NT2/D1 (cell line): ENCODE data around the gene SPAG9.

Source experiments
- DNase-seq: peaks from one replicate; pipeline ENCODE4 v3.0.0-alpha.2; 2011; ENCODE audit warnings: low read depth, low spot score
- H3K27me3 ChIP-seq: 2 replicates; pipeline ENCODE4 v1.6.0; 2011; ENCODE audit warnings: mild to moderate bottlenecking; ENCODE audit not compliant: insufficient read length, insufficient read depth
- H3K36me3 ChIP-seq: 2 replicates; pipeline ENCODE4 v1.6.1; 2011; ENCODE audit warnings: mild to moderate bottlenecking, low read length, mixed read lengths; ENCODE audit not compliant: insufficient read depth, insufficient read length
- H3K4me1 ChIP-seq: 2 replicates; pipeline ENCODE4 v1.5.1; 2011; ENCODE audit not compliant: insufficient read depth, insufficient read length
- H3K4me3 ChIP-seq: 2 replicates; pipeline ENCODE4 v1.5.1; 2011; ENCODE audit warnings: low read depth; ENCODE audit not compliant: insufficient read length
- H3K9ac ChIP-seq: 2 replicates; pipeline ENCODE4 v1.6.0; 2011; ENCODE audit warnings: low read depth; ENCODE audit not compliant: insufficient read length
- H3K9me3 ChIP-seq: 2 replicates; pipeline ENCODE4 v1.5.1; 2011; ENCODE audit warnings: mild to moderate bottlenecking, low read length; ENCODE audit not compliant: insufficient read depth
- SUZ12 ChIP-seq: IDR thresholded peaks from 2 replicates; pipeline ENCODE4 v1.6.1; 2011; ENCODE audit not compliant: insufficient read length, insufficient read depth; ENCODE audit errors: extremely low read depth
- YY1 ChIP-seq: IDR thresholded peaks from 2 replicates; pipeline ENCODE4 v1.6.1; 2011; ENCODE audit not compliant: insufficient read length, insufficient read depth
- ZNF274 ChIP-seq: IDR thresholded peaks from 2 replicates; pipeline ENCODE4 v1.6.1; 2011; ENCODE audit warnings: mild to moderate bottlenecking, low read depth, low read length

Gene SPAG9

DNA sequence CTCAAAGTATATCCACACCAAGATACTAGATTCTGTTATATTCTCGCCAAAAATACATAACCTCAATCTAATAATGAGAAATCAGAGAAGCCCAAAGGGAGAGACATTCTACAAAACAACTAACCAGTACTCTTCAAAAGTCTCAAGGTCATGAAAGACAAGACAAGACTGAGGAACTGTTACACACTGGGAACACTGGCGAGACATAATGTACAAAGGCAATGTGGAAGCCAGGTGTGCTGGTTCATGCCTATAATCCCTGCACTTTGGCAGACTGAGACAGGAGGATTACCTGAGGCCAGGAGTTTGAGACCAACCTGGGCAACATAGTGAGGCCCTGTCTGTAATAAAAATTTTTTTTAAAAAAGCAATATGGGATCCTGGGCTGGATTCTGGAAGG, 85.9 kb downstream of the SPAG9 start:
- DNase-seq, result no peak
- Histone ChIP-seq H3K27me3 (no peaks in the 10 kb centered on the region), H3K9me3 (no peaks in the 10 kb centered on the region), H3K4me3 (no peak overlapping the region), H3K36me3 (peaks cover 12% of the 10 kb centered on the region), H3K4me1 (no peaks in the 10 kb centered on the region), H3K9ac (no peak overlapping the region)
- TF ChIP-seq SUZ12, result no peak
- no peak for TF ChIP-seq YY1
- no peak for TF ChIP-seq ZNF274

DNA sequence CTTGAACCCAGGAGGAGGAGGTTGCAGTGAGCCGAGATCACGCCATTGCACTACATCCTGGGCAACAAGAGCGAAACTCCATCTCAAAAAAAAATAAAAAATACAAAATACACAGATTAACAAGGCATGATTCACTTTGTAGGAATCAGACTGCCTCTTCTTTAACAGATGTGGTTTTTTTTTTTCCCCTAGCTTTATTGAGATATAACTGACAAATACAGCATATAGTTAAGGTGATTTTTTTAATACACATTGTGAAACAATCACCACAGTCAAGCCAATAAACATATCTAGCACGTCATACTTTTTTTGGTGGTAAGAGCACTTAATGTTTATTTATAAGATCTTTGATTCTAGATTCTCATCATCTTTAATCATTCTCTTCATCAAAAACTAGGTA, 87.8 kb downstream of the SPAG9 start:
- no peaks in the 10 kb centered on the region for H3K4me1 ChIP-seq
- H3K9ac ChIP-seq, result no peak overlapping the region
- no peak for DNase-seq
- TF ChIP-seq SUZ12 (no peak), ZNF274 (no peak), YY1 (no peak)
- no peaks in the 10 kb centered on the region for H3K9me3 ChIP-seq
- H3K27me3 ChIP-seq, result no peaks in the 10 kb centered on the region
- H3K36me3 ChIP-seq, result peaks cover 6% of the 10 kb centered on the region
- H3K4me3 ChIP-seq, result no peak overlapping the region

DNA sequence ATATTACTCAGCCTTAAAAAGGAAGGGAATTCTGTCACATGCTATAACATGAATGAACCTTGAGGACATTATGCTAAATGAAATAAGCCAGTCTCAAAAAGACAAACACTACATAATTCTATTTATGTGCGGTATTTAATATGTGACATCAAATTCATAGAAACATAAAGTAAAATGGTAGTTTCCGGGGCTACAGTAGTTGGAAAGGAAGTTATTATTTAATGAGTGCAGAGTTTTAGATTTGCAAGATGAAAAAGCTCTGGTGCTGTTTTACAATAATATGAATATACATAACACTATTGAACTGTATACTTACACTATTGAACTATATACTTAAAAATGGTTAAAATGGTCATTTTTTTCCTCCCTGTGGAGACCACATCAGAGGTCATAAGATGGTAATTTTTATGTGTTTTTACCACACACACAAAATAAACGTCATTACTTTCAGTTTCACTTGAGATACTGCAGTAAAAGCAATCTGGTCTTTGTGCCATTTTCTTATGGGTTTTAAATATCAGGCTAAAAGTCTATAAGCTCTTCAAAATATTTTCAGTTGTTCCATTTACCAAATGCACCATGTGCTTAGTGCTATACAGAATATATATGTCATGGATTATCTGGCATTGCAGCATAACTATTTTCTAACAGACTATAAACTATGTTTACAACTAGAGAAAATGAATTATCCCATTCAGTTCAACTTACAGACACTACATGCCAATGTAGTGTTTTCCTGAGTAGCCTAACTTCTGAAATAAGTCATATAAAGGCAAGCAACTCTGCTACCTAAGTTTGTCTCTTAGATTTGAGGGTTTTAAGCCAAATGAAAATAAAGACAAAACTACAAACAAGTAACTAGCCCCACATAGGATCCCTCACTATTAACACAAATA, 90.9 kb downstream of the SPAG9 start:
- Histone ChIP-seq H3K36me3 (no peaks in the 10 kb centered on the region), H3K9me3 (no peaks in the 10 kb centered on the region), H3K27me3 (no peaks in the 10 kb centered on the region), H3K9ac (no peak overlapping the region), H3K4me1 (no peaks in the 10 kb centered on the region), H3K4me3 (no peak overlapping the region)
- no peak for DNase-seq
- TF ChIP-seq YY1 (no peak), ZNF274 (no peak), SUZ12 (no peak)

DNA sequence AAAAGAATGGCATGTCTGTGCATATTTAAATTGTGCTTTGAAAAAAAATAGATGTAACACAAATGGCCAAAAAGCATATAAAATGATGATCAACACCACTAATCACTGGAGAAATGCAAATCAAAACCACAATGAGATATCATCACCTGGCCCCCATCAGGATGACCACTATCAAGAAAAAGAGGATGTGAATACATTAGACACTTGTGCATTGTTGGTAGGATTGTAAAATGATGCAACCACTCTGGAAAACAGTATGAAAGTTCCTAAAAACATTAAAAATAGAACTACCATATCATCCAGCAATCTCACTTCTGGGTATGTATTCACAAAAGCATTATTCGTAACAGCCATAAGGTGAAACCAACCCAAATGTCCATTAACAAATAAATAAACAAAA, 91.5 kb downstream of the SPAG9 start:
- no peak for DNase-seq
- H3K9me3 ChIP-seq, result no peaks in the 10 kb centered on the region
- TF ChIP-seq ZNF274, result no peak
- TF ChIP-seq YY1, result no peak
- TF ChIP-seq SUZ12, result no peak
- no peaks in the 10 kb centered on the region for H3K27me3 ChIP-seq
- no peak overlapping the region for H3K4me3 ChIP-seq
- H3K36me3 ChIP-seq, result no peaks in the 10 kb centered on the region
- H3K4me1 ChIP-seq, result no peaks in the 10 kb centered on the region
- no peak overlapping the region for H3K9ac ChIP-seq

DNA sequence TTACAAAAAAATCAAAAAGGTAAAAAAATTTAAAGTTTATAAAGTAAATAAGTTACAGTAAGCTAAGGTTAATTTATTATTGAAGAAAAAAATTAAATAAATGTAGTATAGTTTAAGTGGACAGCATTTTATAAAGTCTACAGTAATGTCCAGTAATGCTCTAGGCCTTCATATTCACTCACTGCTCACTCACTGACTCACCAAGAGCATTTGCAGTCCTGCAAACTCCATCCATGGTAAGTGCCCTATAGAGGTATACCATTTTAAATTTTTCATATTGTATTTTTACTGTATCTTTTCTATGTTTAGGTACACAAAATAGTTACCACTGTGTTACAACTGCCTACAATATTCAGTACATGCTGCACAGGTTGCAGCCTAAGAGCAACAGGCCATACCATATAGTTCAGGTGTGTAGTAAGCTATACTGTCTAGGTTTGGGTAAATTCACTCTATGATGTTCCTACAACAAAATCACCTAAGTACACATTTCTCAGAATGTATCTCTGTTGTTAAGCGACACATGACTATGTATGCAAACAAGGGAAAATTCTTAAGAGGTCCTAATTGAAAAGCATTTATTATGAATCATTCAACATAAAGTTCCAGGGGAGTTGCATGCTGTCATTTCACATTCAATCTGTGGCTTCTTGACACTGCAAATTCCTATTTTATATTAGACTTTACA, 92.3 kb downstream of the SPAG9 start:
- Histone ChIP-seq H3K9me3 (no peaks in the 10 kb centered on the region), H3K4me1 (no peaks in the 10 kb centered on the region), H3K36me3 (no peaks in the 10 kb centered on the region), H3K27me3 (no peaks in the 10 kb centered on the region), H3K9ac (no peak overlapping the region), H3K4me3 (no peak overlapping the region)
- DNase-seq, result no peak
- TF ChIP-seq ZNF274, result no peak
- TF ChIP-seq SUZ12, result no peak
- no peak for TF ChIP-seq YY1

DNA sequence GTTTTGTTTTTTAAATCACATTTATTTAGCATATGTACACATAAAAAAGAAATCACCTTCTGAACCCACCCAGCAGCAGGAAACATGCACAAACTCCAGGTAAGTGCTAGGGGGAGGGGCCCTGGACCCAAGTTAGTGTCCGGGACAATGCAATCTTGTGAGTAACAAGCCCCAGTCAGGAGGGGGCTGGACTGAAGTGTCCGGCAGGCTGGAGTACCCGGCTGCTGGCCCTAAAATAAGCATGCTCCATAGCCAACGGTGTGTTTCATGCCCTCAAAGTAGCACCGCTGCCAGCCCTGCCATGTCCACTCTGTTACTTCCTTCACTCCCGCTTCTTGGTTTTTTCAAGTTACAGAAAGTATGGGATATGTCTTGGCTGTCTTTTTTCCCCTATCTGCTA, 102.1 kb downstream of the SPAG9 start:
- H3K27me3 ChIP-seq, result no peaks in the 10 kb centered on the region
- H3K4me3 ChIP-seq, result no peak overlapping the region
- peaks cover 46% of the 10 kb centered on the region for H3K36me3 ChIP-seq
- no peaks in the 10 kb centered on the region for H3K9me3 ChIP-seq
- no peak for TF ChIP-seq SUZ12
- no peak for TF ChIP-seq YY1
- no peak for TF ChIP-seq ZNF274
- H3K4me1 ChIP-seq, result no peaks in the 10 kb centered on the region
- no peak for DNase-seq
- no peak overlapping the region for H3K9ac ChIP-seq

DNA sequence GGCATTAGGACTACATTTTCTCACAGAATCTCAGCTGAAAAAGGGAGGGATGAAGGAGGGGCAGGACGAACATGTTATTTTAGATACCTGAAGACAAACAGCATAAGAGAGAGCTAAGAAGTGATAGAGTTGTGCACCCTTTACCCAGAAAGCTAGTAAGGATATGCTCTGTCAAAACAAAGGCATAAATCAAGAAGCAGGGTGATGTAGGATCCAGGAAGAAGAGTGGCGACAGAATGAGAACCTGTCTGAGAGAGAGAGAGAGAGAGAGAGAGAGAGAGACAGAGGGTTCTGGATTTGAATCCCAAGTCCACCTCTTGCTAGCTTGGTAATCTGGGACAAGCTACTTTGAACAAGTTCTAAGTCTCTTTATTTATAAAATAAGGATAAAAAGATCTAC, 103.4 kb downstream of the SPAG9 start:
- H3K36me3 ChIP-seq, result peaks cover 49% of the 10 kb centered on the region
- H3K9me3 ChIP-seq, result no peaks in the 10 kb centered on the region
- H3K27me3 ChIP-seq, result no peaks in the 10 kb centered on the region
- TF ChIP-seq SUZ12 (no peak), ZNF274 (no peak), YY1 (no peak)
- H3K4me3 ChIP-seq, result no peak overlapping the region
- DNase-seq, result no peak
- no peak overlapping the region for H3K9ac ChIP-seq
- no peaks in the 10 kb centered on the region for H3K4me1 ChIP-seq
